GM12878 (cell line): Measurements from ENCODE around the gene NAB1. TPM values are rescaled to one million over a fixed set of nuclear protein-coding genes. Genes with fewer than 3 reads are reported as not detected.

Experiments
- BMI1 ChIP-seq: fragments of 450-650 bp; IDR thresholded peaks from 2 replicates; pipeline ENCODE4 v1.6.1; 2016; ENCODE audit warnings: mild to moderate bottlenecking, moderate library complexity, borderline replicate concordance
- CBX3 ChIP-seq: fragments of 200-600 bp; sonication (generic); IDR thresholded peaks from 2 replicates; pipeline ENCODE4 v1.6.1; 2016; ENCODE audit warnings: low read depth, borderline replicate concordance
- CEBPB ChIP-seq, 2 experiments: fragments of 150-350 bp in 1 of 2; IDR thresholded peaks; 2 replicates each; pipeline ENCODE4 v1.6.1; 2012 to 2014; ENCODE audit warnings: low read depth in 2 of 2, low read length in 2 of 2, borderline replicate concordance in 1 of 2, inconsistent platforms in 1 of 2
- CUX1 ChIP-seq: IDR thresholded peaks from 2 replicates; pipeline ENCODE4 v1.6.1; 2012; ENCODE audit warnings: improper control_type of control experiment, low read depth, low read length; ENCODE audit not compliant: insufficient replicate concordance
- DPF2 ChIP-seq: fragments of 450-650 bp; IDR thresholded peaks from 2 replicates; pipeline ENCODE4 v1.6.1; 2017; ENCODE audit warnings: mild to moderate bottlenecking
- FOXM1 ChIP-seq: IDR thresholded peaks from 2 replicates; pipeline ENCODE4 v1.6.1; 2012; ENCODE audit warnings: low read depth, mild to moderate bottlenecking, inconsistent platforms, low read length, moderate library complexity
- GATAD2B ChIP-seq: fragments of 450-650 bp; conservative IDR thresholded peaks from 2 replicates; pipeline ENCODE4 v1.6.1; 2017; ENCODE audit warnings: low read depth, mild to moderate bottlenecking, moderate library complexity
- MTA3 ChIP-seq: IDR thresholded peaks from 2 replicates; pipeline ENCODE4 v1.6.1; 2012; ENCODE audit warnings: low read length, inconsistent platforms, borderline replicate concordance
- MYB ChIP-seq: fragments of 150-350 bp; IDR thresholded peaks from 2 replicates; pipeline ENCODE4 v1.6.1; 2014; ENCODE audit warnings: mild to moderate bottlenecking, low read depth, low read length, borderline replicate concordance
- NFXL1 ChIP-seq: fragments of 450-650 bp; IDR thresholded peaks from 2 replicates; pipeline ENCODE4 v1.6.1; 2017; ENCODE audit warnings: antibody characterized with exemption, mild to moderate bottlenecking, borderline replicate concordance
- NR2C1 ChIP-seq: fragments of 450-650 bp; IDR thresholded peaks from 2 replicates; pipeline ENCODE4 v1.6.1; 2017; ENCODE audit warnings: antibody characterized with exemption, mild to moderate bottlenecking, moderate library complexity
- PBX3 ChIP-seq: IDR thresholded peaks from 2 replicates; pipeline ENCODE4 v1.6.1; 2011; ENCODE audit warnings: mild to moderate bottlenecking, low read depth, low read length, moderate library complexity; ENCODE audit not compliant: insufficient replicate concordance
- PML ChIP-seq: IDR thresholded peaks from 2 replicates; pipeline ENCODE4 v1.6.1; 2012; ENCODE audit warnings: low read length, inconsistent platforms
- SP1 ChIP-seq: IDR thresholded peaks from one replicate; pipeline ENCODE4 v1.6.1; 2011; ENCODE audit warnings: low read depth, low read length
- TBL1XR1 ChIP-seq: IDR thresholded peaks from 2 replicates; pipeline ENCODE4 v1.6.1; 2012; ENCODE audit warnings: low read depth, low read length, improper control_type of control experiment
- TCF7 ChIP-seq: IDR thresholded peaks from 2 replicates; pipeline ENCODE4 v1.6.1; 2014; ENCODE audit warnings: antibody characterized with exemption, borderline replicate concordance
- YY1 ChIP-seq: IDR thresholded peaks from 2 replicates; pipeline ENCODE4 v1.6.1; 2011; ENCODE audit warnings: low read depth, mild to moderate bottlenecking, low read length
- ZNF217 ChIP-seq: fragments of 450-650 bp; IDR thresholded peaks from 2 replicates; pipeline ENCODE4 v1.6.1; 2017; ENCODE audit warnings: antibody characterized with exemption, mild to moderate bottlenecking
- ZNF384 ChIP-seq: IDR thresholded peaks from 2 replicates; pipeline ENCODE4 v1.6.1; 2012; ENCODE audit warnings: low read depth, mild to moderate bottlenecking, low read length, improper control_type of control experiment, borderline replicate concordance
- ZNF687 ChIP-seq: fragments of 450-650 bp; IDR thresholded peaks from 2 replicates; pipeline ENCODE4 v1.6.1; 2017; ENCODE audit warnings: mild to moderate bottlenecking, moderate library complexity
- polyA plus RNA-seq, 11 experiments: library from polyadenylated mRNA; depleted of rRNA in 4 of 11; unstranded in 6 of 11; stranded (reverse) in 5 of 11; fragments of >200 nt; fragmentation: Nextera tagmentation in 4 of 11; fragmentation: Illumina TruSeq in 1 of 11; extraction: Ambion mirVana in 4 of 11; extraction: Trizol in 1 of 11; gene quantifications; 1 replicate in 1 of 11; 2 replicates in 10 of 11; pipeline versions ENCODE4 v1.2.1 to v1.2.3, GENCODE V29; 2011 to 2016; ENCODE audit warnings: inconsistent platforms in 2 of 11, missing spikeins in 2 of 11, low read depth in 1 of 11
- total RNA-seq, 4 experiments: library from RNA; depleted of rRNA in 3 of 4; stranded (reverse); fragments of >200 nt in 3 of 4; fragmentation: Illumina TruSeq in 1 of 4; extraction: Trizol in 1 of 4; gene quantifications; 2 replicates each; pipeline versions ENCODE4 v1.2.1 to v1.2.3, GENCODE V29; 2013 to 2021

NAB1 gene
- total and polyA plus RNA-seq, 10 of the 15 experiments (the other 5 are each of a cell fraction or from before 2014, with no cell fraction given), result 4.5 to 39.6 (median 23.0) TPM

GRCh38 chr2:190722061-190722759 is 73.3 kb downstream of the NAB1 start (continued):
- TF ChIP-seq BMI1, result peak; percentile 47
- TF ChIP-seq ZNF687, result no peak; the same call in none of the 2 replicates
- peak; percentile 70 for TF ChIP-seq NR2C1
- TF ChIP-seq CUX1, result peak; percentile 30
- TF ChIP-seq YY1, result no peak
- no peak for TF ChIP-seq SP1
- no peak for TF ChIP-seq ZNF384
- peak; percentile 58; the same call in 1 of the 2 replicates for TF ChIP-seq ZNF217
- TF ChIP-seq NFXL1, result no peak
- TF ChIP-seq DPF2, result peak; percentile 93
- 0 out of 2 replicates have a peak, but pooled peaks have one; percentile 54 for TF ChIP-seq GATAD2B
- TF ChIP-seq MYB, result no peak
- TF ChIP-seq PBX3, result peak; percentile 37
- peak; percentile 89; the same call in 1 of the 2 replicates for TF ChIP-seq MTA3
- no peak; the same call in 1 of the 2 replicates for TF ChIP-seq TBL1XR1
- TF ChIP-seq CBX3, result no peak
- TF ChIP-seq FOXM1, result peak; percentile 85
- peak; percentile 12; the same call in 1 of the 2 replicates for TF ChIP-seq TCF7
- TF ChIP-seq PML, result no peak
- peak in 1 of 2 experiments; percentile 70; a peak in 1 of 4 replicates for TF ChIP-seq CEBPB (IDR thresholded peaks at IDR 0.05; ENCODE audit: borderline replicate concordance in 1 of 2, low read depth in 2 of 2, low read length in 2 of 2)
